Activated CD4-positive, alpha-beta memory T cell treated with anti-CD3 and anti-CD28 coated beads, Interleukin-2, amount 10 ng/mL, durations not matched to agents 7 days and 5 days (primary cell): ENCODE measurements around the gene SEC14L1. TPM values are rescaled to one million over a fixed set of nuclear protein-coding genes. Genes with fewer than 3 reads are reported as not detected.
"Not testable (repeated sequence)": the region's sequence is repeated elsewhere in the genome, so short reads cannot be mapped to it uniquely, and the experiment has no call there.

ENCODE experiments used
- CTCF ChIA-PET: fragments of 350-600 bp; sonication (Branson Sonifier 250); formaldehyde crosslinking; loops from one replicate; lab custom pipeline; 2021; ENCODE audit warnings: antibody characterized with exemption, inconsistent platforms; lab: Charles Lee
- POLR2A ChIA-PET: fragments of 350-600 bp; sonication (Branson Sonifier 250); formaldehyde crosslinking; loops from one replicate; lab custom pipeline; 2021; ENCODE audit warnings: antibody characterized with exemption; lab: Charles Lee
- DNase-seq: peaks from one replicate; pipeline ENCODE4 v3.0.0-alpha.2; 2020
- H3K27ac Mint-ChIP-seq: one replicate; pipeline ENCODE4 v1.8.0; 2021; ENCODE audit warnings: mild to moderate bottlenecking, mixed read lengths
- H3K27me3 Mint-ChIP-seq: one replicate; pipeline ENCODE4 v1.8.0; 2021; ENCODE audit warnings: mixed read lengths
- H3K36me3 Mint-ChIP-seq: one replicate; pipeline ENCODE4 v1.8.0; 2021; ENCODE audit warnings: low read depth, mixed read lengths
- H3K4me1 Mint-ChIP-seq: one replicate; pipeline ENCODE4 v1.8.0; 2021; ENCODE audit warnings: mixed read lengths
- H3K4me3 Mint-ChIP-seq: one replicate; pipeline ENCODE4 v1.8.0; 2021; ENCODE audit warnings: mild to moderate bottlenecking, mixed read lengths
- H3K9me3 Mint-ChIP-seq: one replicate; pipeline ENCODE4 v1.8.0; 2021; ENCODE audit warnings: mixed read lengths
- total RNA-seq, 2 experiments: library from RNA; stranded (reverse); gene quantifications; one replicate each; pipeline ENCODE4 v1.2.3, GENCODE V29; 2021

The SEC14L1 gene
- total RNA-seq, 2 experiments from 2014 or later: 77.2 to 82.2 TPM

GRCh38 chr17:77251622-77252183 lies 110.9 kb downstream of the SEC14L1 start:
- ChIA-PET POLR2A (no interaction called here), CTCF (no interaction called here)
- no peaks in the 10 kb centered on the region for H3K36me3 Mint-ChIP-seq
- peaks cover 23% of the 10 kb centered on the region for H3K27me3 Mint-ChIP-seq
- H3K9me3 Mint-ChIP-seq: no peaks in the 10 kb centered on the region
- H3K4me3 Mint-ChIP-seq: no peak overlapping the region
- DNase-seq: no peak
- no peak overlapping the region for H3K27ac Mint-ChIP-seq
- peaks cover 4% of the 10 kb centered on the region for H3K4me1 Mint-ChIP-seq

DNA sequence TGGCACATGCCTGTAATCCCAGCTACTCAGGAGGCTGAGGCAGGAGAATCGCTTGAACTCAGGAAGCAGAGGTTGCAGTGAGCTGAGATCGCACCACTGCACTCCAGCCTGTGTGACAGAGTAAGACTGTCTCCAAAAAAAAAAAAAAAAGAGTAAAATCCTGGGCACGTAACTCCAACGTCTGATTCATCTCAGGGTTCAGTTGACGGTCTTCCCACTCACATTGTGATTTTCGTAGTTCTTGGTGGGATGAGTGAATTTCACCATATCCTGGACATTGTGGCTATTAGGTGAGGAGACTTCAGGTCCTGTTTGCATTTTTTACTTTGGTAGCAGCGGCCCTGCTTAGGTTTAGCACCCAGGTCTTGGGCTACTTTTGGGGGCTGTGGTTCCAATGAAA lies 111.5 kb downstream of the SEC14L1 start:
- POLR2A ChIA-PET, DNase-seq, H3K4me3 Mint-ChIP-seq, H3K27ac Mint-ChIP-seq, H3K9me3 Mint-ChIP-seq, H3K4me1 Mint-ChIP-seq, H3K36me3 Mint-ChIP-seq: not testable (repeated sequence)
- peaks cover 23% of the 10 kb centered on the region for H3K27me3 Mint-ChIP-seq
- CTCF ChIA-PET: interaction anchor here (0.6 kb wide), 1 partner anchor 1552 kb away, joined by 3 read pairs; no protein-coding TSS in a partner anchor

DNA sequence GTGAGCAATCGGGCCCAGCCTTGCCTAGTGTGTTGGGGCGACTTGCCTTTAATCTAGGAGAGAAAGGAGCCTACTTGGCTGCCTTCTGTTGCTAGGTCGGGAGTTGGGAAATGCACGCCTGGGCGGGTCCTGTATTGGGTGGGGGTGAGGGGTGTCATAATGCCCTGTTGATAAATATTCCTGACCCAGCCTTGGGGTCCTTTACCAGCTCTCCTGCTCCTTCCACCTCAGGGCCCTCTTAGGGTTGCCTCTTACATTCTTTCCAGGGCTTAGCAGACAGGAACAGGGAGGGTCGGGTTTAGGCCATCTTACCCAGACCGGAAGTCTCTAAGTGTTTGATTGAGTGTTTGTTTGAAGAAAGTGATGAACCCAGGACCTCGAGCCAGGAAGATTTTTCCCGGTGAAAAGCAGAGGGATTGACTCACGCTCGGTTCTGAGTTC lies 112.9 kb downstream of the SEC14L1 start:
- no peak overlapping the region for H3K4me3 Mint-ChIP-seq
- ChIA-PET POLR2A (no interaction called here), CTCF (no interaction called here)
- no peaks in the 10 kb centered on the region for H3K9me3 Mint-ChIP-seq
- H3K36me3 Mint-ChIP-seq: no peaks in the 10 kb centered on the region
- peaks cover 18% of the 10 kb centered on the region for H3K27me3 Mint-ChIP-seq
- no peak for DNase-seq
- no peaks in the 10 kb centered on the region for H3K4me1 Mint-ChIP-seq
- no peak overlapping the region for H3K27ac Mint-ChIP-seq

DNA sequence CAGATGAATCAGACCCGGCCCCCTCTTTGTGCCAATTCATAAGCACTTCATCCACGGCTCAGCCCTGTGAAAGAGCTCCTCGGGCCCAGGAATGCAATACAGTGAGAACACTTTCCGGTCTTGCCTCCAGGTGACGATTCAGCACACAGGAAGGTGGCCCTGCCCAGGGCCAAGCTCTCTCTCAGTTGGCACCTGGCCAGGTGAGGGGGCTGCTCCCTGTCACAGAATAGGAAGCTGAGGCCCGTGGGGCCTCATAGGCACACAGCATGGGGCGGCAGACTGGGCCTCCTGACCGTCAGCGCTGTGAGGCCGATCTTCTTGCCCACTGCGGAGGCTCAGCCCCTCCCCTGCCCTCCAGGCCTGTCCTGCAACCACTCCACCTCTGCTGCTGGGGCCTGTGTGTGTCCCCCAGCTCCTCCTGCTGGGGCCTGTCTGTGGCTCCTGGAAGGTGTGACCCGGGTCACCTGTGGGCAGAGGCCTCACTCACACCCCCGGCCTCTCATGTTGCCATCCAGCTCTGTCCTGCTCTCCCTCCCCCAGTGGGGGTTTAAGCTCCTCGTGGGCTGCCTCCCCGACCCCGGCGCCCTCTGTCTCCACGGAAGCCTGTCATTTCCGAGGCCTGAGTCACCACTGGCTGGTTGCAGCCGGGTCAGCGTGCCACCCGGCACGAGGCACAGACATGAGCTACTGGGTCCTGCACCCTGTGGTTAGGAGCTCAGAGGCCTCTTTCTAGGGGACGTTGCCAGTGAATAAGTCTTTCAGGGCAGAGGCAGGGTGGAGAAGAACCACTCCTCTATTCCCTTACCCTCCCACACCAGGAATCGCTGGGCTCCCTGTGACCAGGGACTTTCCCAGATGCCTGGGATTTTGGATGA lies 114.4 kb downstream of the SEC14L1 start:
- Mint-ChIP-seq H3K36me3 (no peaks in the 10 kb centered on the region), H3K27ac (no peak overlapping the region), H3K4me3 (no peak overlapping the region), H3K4me1 (no peaks in the 10 kb centered on the region), H3K27me3 (peaks cover 11% of the 10 kb centered on the region), H3K9me3 (no peaks in the 10 kb centered on the region)
- CTCF ChIA-PET: interaction anchor here (0.9 kb wide), 1 partner anchor 199 kb away, joined by 3 read pairs; no protein-coding TSS in a partner anchor
- POLR2A ChIA-PET: no interaction called here
- no peak for DNase-seq

DNA sequence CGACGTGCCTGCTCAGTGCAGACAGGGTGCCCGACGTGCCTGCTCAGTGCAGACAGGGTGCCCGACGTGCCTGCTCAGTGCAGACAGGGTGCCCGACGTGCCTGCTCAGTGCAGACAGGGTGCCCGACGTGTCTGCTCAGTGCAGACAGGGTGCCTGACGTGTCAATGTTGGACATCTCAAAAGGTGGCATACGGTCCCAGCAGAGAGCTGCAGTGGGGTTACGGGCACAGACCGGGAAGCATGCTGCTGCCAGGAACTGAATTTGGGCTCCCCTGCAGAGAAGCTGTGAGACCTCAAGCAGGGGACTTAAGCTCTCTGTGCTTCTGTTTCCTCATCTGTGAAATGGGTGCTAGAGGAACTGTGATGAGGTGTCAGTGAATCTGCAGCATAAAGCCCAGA lies 115.2 kb downstream of the SEC14L1 start:
- H3K36me3 Mint-ChIP-seq, H3K27ac Mint-ChIP-seq, H3K4me1 Mint-ChIP-seq, H3K4me3 Mint-ChIP-seq, DNase-seq, POLR2A ChIA-PET, H3K9me3 Mint-ChIP-seq, CTCF ChIA-PET: not testable (repeated sequence)
- H3K27me3 Mint-ChIP-seq: peaks cover 12% of the 10 kb centered on the region

- H3K4me1 Mint-ChIP-seq: no peaks in the 10 kb centered on the region
- ChIA-PET CTCF (interaction anchor here (1.2 kb wide), 1 partner anchor 170 kb away, joined by 4 read pairs; no protein-coding TSS in a partner anchor), POLR2A (no interaction called here)
- H3K36me3 Mint-ChIP-seq: no peaks in the 10 kb centered on the region
- H3K4me3 Mint-ChIP-seq: no peak overlapping the region
- no peak overlapping the region for H3K27ac Mint-ChIP-seq
- H3K9me3 Mint-ChIP-seq: no peaks in the 10 kb centered on the region
- DNase-seq: no peak
- H3K27me3 Mint-ChIP-seq: peaks cover 8% of the 10 kb centered on the region
Observed at GRCh38 chr17:77256710-77257109, 115.9 kb downstream of the SEC14L1 start.

DNA sequence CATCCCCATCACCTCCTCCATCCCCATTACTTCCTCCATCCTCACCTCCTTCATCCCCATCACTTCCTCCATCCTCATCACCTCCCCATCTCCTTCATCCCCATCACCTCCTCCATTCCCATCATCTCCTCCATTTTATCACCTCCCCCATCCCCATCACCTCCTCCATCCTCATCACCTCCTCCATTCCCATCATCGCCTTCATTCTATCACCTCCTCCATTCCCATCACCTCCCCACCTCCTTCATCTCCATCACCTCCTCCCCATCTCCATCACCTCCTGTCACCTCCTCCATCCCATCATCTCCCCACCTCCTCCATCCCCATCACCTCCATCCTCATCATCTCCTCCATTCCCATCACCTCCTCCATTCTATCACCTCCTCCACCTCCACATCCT lies 116.4 kb downstream of the SEC14L1 start:
- H3K4me1 Mint-ChIP-seq: no peaks in the 10 kb centered on the region
- CTCF ChIA-PET: interaction anchor here (1.2 kb wide), 1 partner anchor 170 kb away, joined by 4 read pairs; no protein-coding TSS in a partner anchor

GRCh38 chr17:77257596-77258458 lies 117.1 kb downstream of the SEC14L1 start:
- DNase-seq: no peak
- no peaks in the 10 kb centered on the region for H3K36me3 Mint-ChIP-seq
- ChIA-PET POLR2A (no interaction called here), CTCF (interaction anchor here (1.2 kb wide), 1 partner anchor 171 kb away, joined by 4 read pairs; no protein-coding TSS in a partner anchor)
- H3K4me3 Mint-ChIP-seq: no peak overlapping the region
- H3K4me1 Mint-ChIP-seq: no peaks in the 10 kb centered on the region
- no peak overlapping the region for H3K27ac Mint-ChIP-seq
- peaks cover 4% of the 10 kb centered on the region for H3K27me3 Mint-ChIP-seq
- H3K9me3 Mint-ChIP-seq: no peaks in the 10 kb centered on the region

More for the DNA sequence above, 116.4 kb downstream of the SEC14L1 start:
- DNase-seq: no peak
- POLR2A ChIA-PET: no interaction called here
- H3K27me3 Mint-ChIP-seq: peaks cover 7% of the 10 kb centered on the region
- H3K27ac Mint-ChIP-seq: no peak overlapping the region
- H3K36me3 Mint-ChIP-seq: no peaks in the 10 kb centered on the region
- no peak overlapping the region for H3K4me3 Mint-ChIP-seq
- no peaks in the 10 kb centered on the region for H3K9me3 Mint-ChIP-seq

GRCh38 chr17:77258638-77259037 lies 117.9 kb downstream of the SEC14L1 start:
- POLR2A ChIA-PET: no interaction called here

GRCh38 chr17:77264617-77265230 lies 124.0 kb downstream of the SEC14L1 start:
- ChIA-PET CTCF (no interaction called here), POLR2A (no interaction called here)
- peaks cover 4% of the 10 kb centered on the region for H3K27me3 Mint-ChIP-seq
- H3K27ac Mint-ChIP-seq: no peak overlapping the region
- no peaks in the 10 kb centered on the region for H3K4me1 Mint-ChIP-seq
- no peaks in the 10 kb centered on the region for H3K36me3 Mint-ChIP-seq
- H3K4me3 Mint-ChIP-seq: no peak overlapping the region
- DNase-seq: no peak
- H3K9me3 Mint-ChIP-seq: no peaks in the 10 kb centered on the region

More at GRCh38 chr17:77258638-77259037, 117.9 kb downstream of the SEC14L1 start:
- Mint-ChIP-seq H3K27ac (no peak overlapping the region), H3K27me3 (peaks cover 4% of the 10 kb centered on the region), H3K36me3 (no peaks in the 10 kb centered on the region), H3K4me1 (no peaks in the 10 kb centered on the region), H3K9me3 (no peaks in the 10 kb centered on the region), H3K4me3 (no peak overlapping the region)
- DNase-seq: no peak
- CTCF ChIA-PET: no interaction called here

DNA sequence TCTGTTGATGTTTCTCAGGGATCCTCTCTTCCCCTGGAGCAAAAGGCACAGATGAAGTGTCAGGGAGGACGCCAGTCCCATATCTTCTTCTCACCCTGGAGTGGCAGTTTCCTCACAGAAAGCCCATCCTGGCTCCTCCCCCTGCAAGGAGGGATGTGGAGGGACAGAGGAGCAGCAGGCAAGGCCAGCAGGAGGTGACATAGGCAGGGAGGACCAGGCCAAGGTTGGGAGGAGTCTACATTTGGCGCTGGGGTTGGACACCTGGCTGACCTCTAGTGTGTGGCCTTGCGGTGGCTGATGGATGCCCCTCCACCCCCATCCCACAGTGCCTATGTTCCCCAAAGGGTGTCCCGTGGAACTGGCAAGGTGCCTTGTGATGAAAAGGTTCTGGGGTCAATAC lies 125.4 kb downstream of the SEC14L1 start:
- POLR2A ChIA-PET: no interaction called here
- Mint-ChIP-seq H3K36me3 (no peaks in the 10 kb centered on the region), H3K27me3 (peaks cover 2% of the 10 kb centered on the region)

More for the DNA sequence above, 125.4 kb downstream of the SEC14L1 start:
- Mint-ChIP-seq H3K4me1 (no peaks in the 10 kb centered on the region), H3K9me3 (no peaks in the 10 kb centered on the region), H3K27ac (no peak overlapping the region), H3K4me3 (no peak overlapping the region)
- no peak for DNase-seq
- CTCF ChIA-PET: interaction anchor here (0.6 to 0.9 kb wide), 3 partner anchors 73 to 343 kb away, joined by 3 to 4 read pairs (median 3); no protein-coding TSS in a partner anchor
